Measurements from ENCODE around the gene IFNL4. TPM values are rescaled to one million over a fixed set of nuclear protein-coding genes. Genes with fewer than 3 reads are reported as not detected.
A peak's percentile ranks its signal among the peaks of the same experiment; 100 is the strongest.

The IFNL4 gene
- total and polyA plus RNA-seq, 2 experiments from 2014 or later: not detected

DNA sequence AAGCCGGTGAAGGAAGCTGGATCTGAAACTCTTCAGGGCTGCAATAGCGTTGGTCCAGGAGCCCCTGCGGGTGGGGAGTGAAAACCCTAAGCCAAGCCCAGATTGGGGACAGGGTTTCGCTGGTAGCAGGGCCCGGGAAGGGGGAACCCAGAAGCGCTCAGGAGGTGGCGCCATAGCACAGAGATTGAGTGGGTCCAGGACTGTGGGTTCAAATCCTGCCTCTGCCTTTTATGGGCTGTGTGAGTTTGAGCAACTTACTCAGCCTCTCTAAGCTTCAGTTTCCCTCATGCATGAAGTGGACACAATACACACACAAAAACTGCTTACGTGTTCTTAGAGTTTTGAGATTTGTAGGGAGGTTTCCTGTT lies 36.3 kb downstream of the IFNL4 start:
- no peak overlapping the region for H3K4me3 ChIP-seq
- H3K36me3 ChIP-seq (ENCODE audit: insufficient read depth): no peaks in the 10 kb centered on the region
- H3K9me3 Mint-ChIP-seq: peaks cover 11% of the 10 kb centered on the region
- ATAC-seq (peak; percentile 99), DNase-seq (ENCODE audit: low spot score) (peak; percentile 88)
- no peaks in the 10 kb centered on the region for H3K4me1 Mint-ChIP-seq
- H3K27me3 ChIP-seq (ENCODE audit: insufficient read depth): no peaks in the 10 kb centered on the region
- H3K36me3 Mint-ChIP-seq (ENCODE audit: low read depth): no peaks in the 10 kb centered on the region
- H3K27ac ChIP-seq (ENCODE audit: low read depth): no peak overlapping the region
- no peaks in the 10 kb centered on the region for H3F3A ChIP-seq (replicated peaks; ENCODE audit: low read depth)
- H3K4me2 ChIP-seq: no peak overlapping the region
- no peak overlapping the region for H3K4me3 Mint-ChIP-seq
- H3K9me2 ChIP-seq (ENCODE audit: insufficient read depth): no peaks in the 10 kb centered on the region
- no peak overlapping the region for H2AFZ ChIP-seq
- H3K79me2 ChIP-seq (replicated peaks; ENCODE audit: insufficient read depth): no peaks in the 10 kb centered on the region
- no peak overlapping the region for H3K27ac Mint-ChIP-seq
- H3K27me3 Mint-ChIP-seq (ENCODE audit: insufficient read depth, low read depth, poor library complexity): peaks cover 2% of the 10 kb centered on the region
- no peaks in the 10 kb centered on the region for H3K4me1 ChIP-seq (ENCODE audit: insufficient read depth)
- no peak for TF ChIP-seq EZH2 (IDR thresholded peaks at IDR 0.05; ENCODE audit: low read depth, unreplicated experiment)
- no peak for TF ChIP-seq JUNB (IDR thresholded peaks at IDR 0.05; ENCODE audit: unreplicated experiment)
- TF ChIP-seq ZNF331 (CRISPR knock-in tag; IDR thresholded peaks at IDR 0.05; ENCODE audit: low read depth): no peak
- no peak for TF ChIP-seq NANOG (IDR thresholded peaks at IDR 0.05; ENCODE audit: borderline replicate concordance)
- TF ChIP-seq CTCF (conservative IDR thresholded peaks at IDR 0.05; ENCODE audit: low read depth in 2 of 2): peak; percentile 79 to 89
- no peak for TF ChIP-seq CREB1 (CRISPR knock-in tag; IDR thresholded peaks at IDR 0.05; ENCODE audit: low read depth)
- TF ChIP-seq EZH2phosphoT487 (IDR thresholded peaks at IDR 0.05; ENCODE audit: unreplicated experiment): no peak
- no peak for TF ChIP-seq STAT1 (IDR thresholded peaks at IDR 0.05; ENCODE audit: unreplicated experiment)
- no peaks in the 10 kb centered on the region for H4K20me1 ChIP-seq (replicated peaks; ENCODE audit: insufficient read depth)

DNA sequence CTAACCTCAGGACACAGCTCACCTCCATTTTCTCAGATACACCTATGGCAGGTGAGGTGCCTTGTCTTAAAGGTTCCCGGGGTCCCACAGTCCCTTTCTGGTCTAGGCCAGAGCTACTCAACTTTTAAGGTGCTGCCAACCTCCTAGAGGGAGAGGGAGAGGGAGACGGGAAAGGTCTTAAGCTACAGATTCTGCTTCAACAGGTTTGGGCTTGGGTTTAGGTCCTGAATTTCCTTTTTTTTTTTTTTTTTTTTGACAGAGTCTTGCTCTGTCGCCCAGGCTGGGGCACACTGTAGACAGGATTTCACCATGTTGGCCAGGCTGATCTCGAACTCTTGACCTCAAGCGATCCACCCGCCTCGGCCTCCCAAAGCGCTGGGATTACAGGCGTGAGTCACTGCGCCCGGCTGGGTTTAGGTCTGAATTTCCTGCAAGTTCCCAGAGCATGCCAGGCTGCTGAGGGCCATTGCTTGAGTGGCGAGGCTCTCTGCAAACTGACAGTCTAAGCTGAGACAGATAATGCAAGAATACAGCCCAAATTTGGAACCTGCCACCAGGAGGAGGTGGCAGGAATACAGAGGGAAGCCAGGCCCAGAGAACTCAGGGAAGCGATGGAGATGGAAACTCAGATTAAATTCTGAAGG lies 36.8 kb downstream of the IFNL4 start:
- peaks cover 2% of the 10 kb centered on the region for H3K27me3 Mint-ChIP-seq (ENCODE audit: insufficient read depth, low read depth, poor library complexity)
- Histone ChIP-seq H2AFZ (no peak overlapping the region), H3K27ac (ENCODE audit: low read depth) (no peak overlapping the region), H4K20me1 (replicated peaks; ENCODE audit: insufficient read depth) (no peaks in the 10 kb centered on the region), H3K4me3 (no peak overlapping the region), H3F3A (replicated peaks; ENCODE audit: low read depth) (no peaks in the 10 kb centered on the region), H3K27me3 (ENCODE audit: insufficient read depth) (no peaks in the 10 kb centered on the region), H3K36me3 (ENCODE audit: insufficient read depth) (no peaks in the 10 kb centered on the region), H3K79me2 (replicated peaks; ENCODE audit: insufficient read depth) (no peaks in the 10 kb centered on the region), H3K4me1 (ENCODE audit: insufficient read depth) (no peaks in the 10 kb centered on the region), H3K9me2 (ENCODE audit: insufficient read depth) (no peaks in the 10 kb centered on the region), H3K4me2 (no peak overlapping the region)
- no peaks in the 10 kb centered on the region for H3K36me3 Mint-ChIP-seq (ENCODE audit: low read depth)
- no peak overlapping the region for H3K27ac Mint-ChIP-seq
- ATAC-seq (no peak; the same call in 2 of the 3 replicates), DNase-seq (ENCODE audit: low spot score) (no peak)
- H3K4me3 Mint-ChIP-seq: no peak overlapping the region
- H3K4me1 Mint-ChIP-seq: no peaks in the 10 kb centered on the region
- H3K9me3 Mint-ChIP-seq: peaks cover 6% of the 10 kb centered on the region
- TF ChIP-seq ZNF462 (CRISPR knock-in tag; IDR thresholded peaks at IDR 0.05): no peak
- TF ChIP-seq STAT1 (IDR thresholded peaks at IDR 0.05; ENCODE audit: unreplicated experiment): no peak
- no peak for TF ChIP-seq POLR2AphosphoS5 (IDR thresholded peaks at IDR 0.05; ENCODE audit: low read depth)
- no peak for TF ChIP-seq NANOG (IDR thresholded peaks at IDR 0.05; ENCODE audit: borderline replicate concordance)
- no peak for TF ChIP-seq EZH2 (IDR thresholded peaks at IDR 0.05; ENCODE audit: low read depth, unreplicated experiment)

Measured in GM23338 (cell line).